Fibroblast of villous mesenchyme (primary cell): Measurements from ENCODE around the gene NUP98. TPM values are rescaled to one million over a fixed set of nuclear protein-coding genes. Genes with fewer than 3 reads are reported as not detected.

Experiments
- DNase-seq: peaks from one replicate; pipeline ENCODE4 v3.0.0-alpha.2; 2010; ENCODE audit warnings: low read depth
- H3K4me3 ChIP-seq: 2 replicates; pipeline ENCODE4 v1.5.1; 2011; ENCODE audit warnings: low read depth, mild to moderate bottlenecking, low read length
- CTCF ChIP-seq: IDR thresholded peaks from 2 replicates; pipeline ENCODE4 v1.5.1; 2012; ENCODE audit warnings: low read depth, mild to moderate bottlenecking, low read length; ENCODE audit not compliant: insufficient read depth
- total RNA-seq: library from RNA; depleted of rRNA; stranded (reverse); fragments of >200 nt; gene quantifications from 2 replicates; pipeline ENCODE4 v1.2.3, GENCODE V29; 2012

NUP98 gene
- total RNA-seq, 1 donor = 183 TPM

DNA sequence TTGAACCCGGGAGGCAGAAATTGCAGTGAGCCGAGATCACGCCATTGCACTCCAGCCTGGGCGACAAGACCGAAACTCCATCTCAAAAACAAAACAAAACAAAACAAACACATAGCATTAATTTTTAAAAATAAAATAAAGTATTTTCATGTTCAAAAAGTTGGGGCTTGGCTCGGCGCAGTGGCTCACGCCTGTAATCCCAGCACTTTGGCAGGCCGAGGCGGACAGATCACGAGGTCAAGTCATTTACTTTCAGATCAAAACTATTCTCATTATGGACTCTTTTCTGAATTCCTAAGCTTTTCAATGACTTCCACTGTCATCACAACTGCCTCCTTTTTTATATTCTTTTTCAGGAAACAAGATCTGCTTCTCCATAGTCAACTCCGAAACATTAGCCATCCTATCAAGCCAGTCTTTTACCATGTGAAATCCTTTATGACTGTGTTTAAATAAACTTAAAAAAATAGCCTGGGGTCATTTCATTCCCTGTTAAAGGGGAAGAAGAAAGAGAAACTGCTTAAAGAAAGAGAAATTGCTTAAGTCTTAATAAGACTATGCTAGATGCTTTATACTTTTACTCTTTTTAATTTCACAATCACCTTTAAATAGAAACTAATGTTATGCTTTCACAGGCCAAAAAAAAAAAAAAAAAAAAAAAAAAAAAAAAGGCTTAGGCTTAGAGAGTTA lies 113.1 kb downstream of the NUP98 start:
- no peak overlapping the region for H3K4me3 ChIP-seq
- peak; percentile 20 for DNase-seq
- no peak for TF ChIP-seq CTCF

GRCh38 chr11:3683039-3683438 lies 114.3 kb downstream of the NUP98 start:
- no peak for DNase-seq
- no peak for TF ChIP-seq CTCF
- no peak overlapping the region for H3K4me3 ChIP-seq

GRCh38 chr11:3679077-3679476 lies 118.3 kb downstream of the NUP98 start:
- no peak overlapping the region for H3K4me3 ChIP-seq
- no peak for DNase-seq
- TF ChIP-seq CTCF = no peak

GRCh38 chr11:3675971-3676370 lies 121.4 kb downstream of the NUP98 start:
- no peak for DNase-seq
- no peak for TF ChIP-seq CTCF
- H3K4me3 ChIP-seq = no peak overlapping the region

DNA sequence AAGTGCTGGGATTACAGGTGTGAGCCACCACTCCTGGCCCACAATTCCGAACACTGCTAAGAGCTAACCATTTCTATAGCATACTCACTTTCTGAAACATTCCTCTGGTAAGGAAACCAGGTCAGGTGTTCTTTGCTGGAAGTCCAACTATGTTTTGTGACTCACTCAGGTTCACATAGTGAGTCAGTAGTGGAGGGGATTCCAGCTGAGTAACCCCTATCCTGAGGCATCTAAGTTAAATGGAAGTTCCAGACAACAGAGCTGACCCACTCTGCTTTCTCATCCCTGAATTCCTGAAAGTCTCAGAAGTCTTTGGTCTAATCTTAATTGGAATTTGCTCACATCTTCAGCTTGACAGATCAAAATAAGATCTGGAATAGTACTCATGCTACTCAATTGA lies 123.2 kb downstream of the NUP98 start:
- no peak for TF ChIP-seq CTCF
- DNase-seq = peak; percentile 11
- no peak overlapping the region for H3K4me3 ChIP-seq

DNA sequence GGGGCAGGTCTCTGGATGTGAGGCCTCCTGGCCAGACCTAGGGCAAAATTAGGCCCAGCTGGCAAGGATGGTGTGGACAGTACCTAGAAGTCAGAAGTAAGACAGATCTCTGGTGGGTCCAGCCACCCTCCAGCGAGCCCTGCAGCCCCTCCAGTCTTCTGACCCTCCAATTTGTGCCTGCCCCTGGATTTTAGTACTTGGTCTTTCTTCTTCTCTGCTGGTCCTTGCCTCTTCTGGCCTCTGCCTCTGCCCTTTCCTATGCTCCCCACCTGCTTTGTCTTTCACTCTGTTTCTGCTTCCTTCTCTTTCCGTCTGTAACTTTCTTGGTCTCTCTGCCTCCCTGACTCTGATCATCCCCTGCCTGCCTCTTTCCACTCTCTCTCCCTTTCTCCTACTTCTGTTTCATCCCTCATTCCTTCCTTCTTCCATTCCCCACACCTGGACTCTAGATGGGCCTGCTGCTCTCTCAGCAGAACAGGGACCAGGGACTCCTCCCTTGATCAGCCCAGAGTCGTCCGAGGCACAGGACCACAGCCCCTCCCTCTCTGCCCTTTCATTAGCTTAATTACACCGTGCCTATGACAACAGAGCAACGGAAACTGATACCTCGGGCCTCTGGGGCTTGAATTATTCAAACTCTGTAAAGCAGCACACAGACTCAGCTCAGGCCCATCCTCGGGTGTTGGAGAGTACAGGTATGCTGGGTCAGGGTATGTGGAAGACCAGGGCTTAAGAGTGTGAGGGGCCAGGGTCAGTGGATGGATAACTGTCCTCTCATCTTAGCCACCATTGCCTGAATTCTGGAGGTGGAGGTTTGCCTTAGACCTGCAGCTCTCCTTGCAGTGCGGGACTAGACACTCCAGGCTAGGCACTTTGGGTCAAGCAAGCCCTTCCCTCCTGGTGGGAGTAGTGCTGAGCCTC lies 125.8 kb downstream of the NUP98 start, which contains the start of gene CHRNA10:
TSS of gene CHRNA10 (minus strand) at position 51 of the 921 bp plus-strand sequence. CDS start 72 bp downstream, outside the sequence.
- TF ChIP-seq CTCF = no peak
- H3K4me3 ChIP-seq = no peak within 1 kb of the TSS
- DNase-seq = no peak
